GM19239 (cell line): ENCODE results near the gene ADAMTS17.

Experiments used
- DNase-seq: peaks from one replicate; pipeline ENCODE4 v3.0.0; 2011; ENCODE audit warnings: low spot score; ENCODE audit not compliant: insufficient read length
- FAIRE-seq: peaks from 2 replicates; lab custom pipeline; 2011; peaks lifted over from hg19 to GRCh38; lab: Jason Lieb, UNC

ADAMTS17 gene

DNA sequence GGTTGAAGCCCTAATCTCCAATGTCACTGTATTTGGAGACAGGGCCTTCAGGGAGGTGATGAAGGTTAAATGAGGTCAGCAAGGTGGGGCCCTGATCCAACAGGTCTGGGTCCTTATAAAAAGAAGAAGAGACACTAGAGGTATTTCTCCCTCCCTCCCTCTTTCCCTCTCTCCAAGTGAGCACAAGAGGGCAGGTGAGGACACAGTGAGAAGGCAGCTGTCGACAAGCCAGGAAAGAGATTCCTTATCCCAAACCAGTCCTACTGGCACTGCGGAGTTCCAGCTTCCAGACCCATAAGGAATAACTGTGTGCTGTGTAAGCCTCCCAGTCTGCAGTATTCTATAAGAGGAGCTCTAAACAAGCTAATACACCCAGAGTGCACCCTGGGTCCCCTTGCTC, 134.7 kb downstream of the ADAMTS17 start:
- no peak for FAIRE-seq

GRCh38 chr15:100206643-100207042, 135.1 kb downstream of the ADAMTS17 start:
- DNase-seq (no peak), FAIRE-seq (no peak)

More for the DNA sequence above, 134.7 kb downstream of the ADAMTS17 start:
- DNase-seq: no peak

GRCh38 chr15:100205549-100206295, 136.1 kb downstream of the ADAMTS17 start:
- FAIRE-seq (no peak), DNase-seq (no peak)

GRCh38 chr15:100204771-100205170, 137.0 kb downstream of the ADAMTS17 start:
- no peak for DNase-seq

DNA sequence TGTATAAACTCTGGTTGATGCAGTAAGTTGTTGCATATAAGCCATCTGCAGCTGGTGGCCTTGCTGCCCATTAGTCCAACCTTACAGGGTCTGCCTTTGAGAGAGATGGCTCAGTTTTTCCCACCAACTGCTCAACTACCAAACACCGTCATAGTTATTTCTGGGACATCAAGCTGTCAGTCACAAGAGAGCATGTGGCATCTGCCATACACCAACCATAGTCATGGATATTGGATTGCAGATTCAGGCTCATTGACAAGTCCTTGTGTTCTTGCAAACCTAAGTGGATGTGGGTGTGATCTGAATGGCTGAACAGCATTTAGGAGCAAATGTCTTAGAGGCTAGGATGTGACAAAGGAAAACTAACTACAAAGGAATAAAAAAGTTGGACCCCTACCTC, 137.6 kb downstream of the ADAMTS17 start:
- FAIRE-seq: no peak
- no peak for DNase-seq

More at GRCh38 chr15:100204771-100205170, 137.0 kb downstream of the ADAMTS17 start:
- no peak for FAIRE-seq

DNA sequence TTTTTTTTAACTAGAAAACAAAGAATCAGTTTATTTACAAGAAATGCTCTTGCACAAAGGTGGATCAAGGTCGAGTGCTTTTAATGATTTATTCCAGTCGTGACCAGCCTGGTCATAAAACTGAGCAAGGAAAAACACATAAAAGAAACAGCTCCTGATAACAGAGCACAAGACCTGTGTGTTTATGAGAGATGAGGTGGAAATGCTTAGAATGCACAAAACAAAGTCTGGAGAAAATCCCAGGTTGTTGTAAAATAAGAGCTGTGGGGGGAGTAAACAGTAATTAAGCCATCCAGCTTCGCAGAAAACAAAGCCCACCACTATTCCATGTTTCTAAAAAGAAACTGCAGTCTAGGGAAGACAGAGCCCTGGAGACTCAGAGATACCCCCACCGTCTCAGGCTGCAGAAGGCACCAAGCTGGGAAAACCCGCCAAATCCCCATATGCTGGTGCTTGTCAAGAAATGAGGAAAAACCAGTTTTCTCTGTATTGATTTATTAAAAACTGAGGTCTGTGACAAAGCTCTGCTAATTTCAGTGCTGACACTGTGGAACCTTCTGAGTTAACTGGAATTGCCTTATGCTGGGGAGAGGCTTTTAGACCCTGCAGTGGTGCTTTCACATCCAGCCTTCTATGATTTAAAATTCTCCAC, 139.3 kb downstream of the ADAMTS17 start:
- FAIRE-seq (peak; percentile 4), DNase-seq (no peak)

DNA sequence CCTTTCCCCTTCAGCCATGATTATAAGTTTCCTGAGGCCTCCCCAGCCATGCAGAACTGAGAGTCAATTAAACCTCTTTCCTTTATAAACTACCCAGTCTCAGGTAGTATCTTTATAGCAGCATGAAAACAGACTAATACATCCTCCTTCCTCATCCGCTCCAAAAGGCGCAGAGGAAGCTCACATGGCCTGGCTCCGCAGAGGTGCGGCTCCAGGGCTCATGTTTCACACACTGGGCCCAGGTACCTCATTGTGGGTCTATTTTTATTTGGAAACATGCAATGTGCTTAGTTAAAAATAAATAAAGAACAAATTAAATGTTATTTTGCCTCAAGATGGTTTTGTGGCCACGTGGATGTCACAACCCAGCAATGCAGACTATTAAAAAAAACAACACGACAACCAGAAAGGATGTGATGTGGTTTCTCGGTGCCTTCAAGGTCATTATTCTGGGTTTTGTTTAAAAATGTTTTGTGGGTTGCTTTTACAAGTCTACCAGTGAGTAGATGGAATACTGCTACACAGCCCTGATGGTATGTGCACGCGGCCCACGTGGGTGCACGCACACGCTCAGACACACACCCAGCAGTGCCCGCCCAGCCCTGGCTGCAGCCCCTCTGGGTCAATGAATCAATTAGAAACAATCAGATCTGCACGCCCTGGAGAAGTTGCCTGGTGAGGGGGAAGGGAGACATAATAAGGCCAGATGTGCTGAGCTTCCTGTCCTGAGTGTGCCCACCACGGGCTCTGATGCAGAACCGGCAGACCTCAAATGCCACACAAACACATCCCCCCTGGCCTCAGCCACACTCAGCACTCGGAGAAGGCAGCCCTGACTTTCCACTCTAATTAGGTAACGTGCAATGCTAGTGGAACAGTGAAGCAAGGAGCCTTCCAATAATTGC, 140.1 kb downstream of the ADAMTS17 start:
- FAIRE-seq (no peak), DNase-seq (no peak)

GRCh38 chr15:100200287-100200880, 141.4 kb downstream of the ADAMTS17 start:
- no peak for DNase-seq
- FAIRE-seq: no peak

- FAIRE-seq: no peak
- DNase-seq: no peak
These were observed 142.0 kb downstream of the ADAMTS17 start for GRCh38 chr15:100199711-100200286.

GRCh38 chr15:100198442-100198841, 143.3 kb downstream of the ADAMTS17 start:
- FAIRE-seq (no peak), DNase-seq (no peak)

DNA sequence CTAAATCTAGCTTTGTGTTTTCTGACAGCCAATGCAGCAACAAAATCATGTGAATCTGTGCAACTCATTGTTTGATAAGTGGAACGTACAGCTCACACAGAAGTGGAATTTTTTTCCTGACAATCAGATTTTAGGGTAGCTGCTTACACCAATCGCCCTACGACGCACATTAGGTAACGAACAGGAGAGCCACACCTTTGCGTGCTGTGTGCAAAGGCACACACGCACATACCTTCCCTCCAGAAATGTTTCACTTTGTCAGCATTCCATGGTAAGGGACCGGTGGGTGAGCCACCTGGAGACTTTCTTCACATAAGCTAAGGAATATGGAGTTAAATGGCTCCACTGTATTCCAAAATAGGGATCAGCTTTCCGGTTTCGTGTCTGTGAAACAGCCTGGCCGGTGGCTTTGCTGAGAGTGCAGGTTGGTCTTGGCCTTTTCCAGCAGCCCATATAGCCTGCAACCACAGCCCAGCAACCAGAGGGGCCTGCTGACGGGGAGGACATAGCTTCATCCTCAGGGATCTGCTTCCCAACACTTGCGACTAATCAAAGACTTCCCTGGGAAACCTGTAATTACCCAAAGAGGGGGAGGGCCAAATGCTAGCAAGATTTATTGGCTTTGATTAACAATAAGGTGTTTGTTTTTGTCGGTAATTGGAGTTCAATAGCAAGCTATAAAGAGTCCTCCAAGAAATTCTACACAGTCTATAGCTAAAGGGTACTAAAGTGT, 145.3 kb downstream of the ADAMTS17 start:
- DNase-seq (no peak), FAIRE-seq (no peak)

DNA sequence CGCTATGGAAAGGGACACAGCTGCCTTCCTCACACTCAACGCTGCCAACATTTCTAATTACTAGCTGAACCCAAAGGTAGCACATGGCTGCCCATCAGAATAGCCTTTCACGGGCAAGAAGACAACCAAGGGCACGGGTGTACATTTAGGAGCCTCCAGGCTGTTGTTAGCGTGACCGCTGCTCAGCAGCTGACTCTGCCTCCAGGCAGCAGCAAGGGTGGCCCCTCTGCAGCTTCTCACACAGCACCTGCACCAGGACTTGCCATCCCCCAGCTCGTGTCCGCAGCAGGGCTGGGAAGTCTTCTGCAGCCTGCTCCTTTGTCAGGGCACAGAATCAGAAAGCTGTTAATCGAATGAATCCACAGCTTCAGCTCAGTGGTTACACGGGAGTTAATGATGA, 146.8 kb downstream of the ADAMTS17 start:
- DNase-seq (no peak), FAIRE-seq (no peak)

GRCh38 chr15:100193277-100193860, 148.4 kb downstream of the ADAMTS17 start:
- FAIRE-seq: no peak
- DNase-seq: no peak

DNA sequence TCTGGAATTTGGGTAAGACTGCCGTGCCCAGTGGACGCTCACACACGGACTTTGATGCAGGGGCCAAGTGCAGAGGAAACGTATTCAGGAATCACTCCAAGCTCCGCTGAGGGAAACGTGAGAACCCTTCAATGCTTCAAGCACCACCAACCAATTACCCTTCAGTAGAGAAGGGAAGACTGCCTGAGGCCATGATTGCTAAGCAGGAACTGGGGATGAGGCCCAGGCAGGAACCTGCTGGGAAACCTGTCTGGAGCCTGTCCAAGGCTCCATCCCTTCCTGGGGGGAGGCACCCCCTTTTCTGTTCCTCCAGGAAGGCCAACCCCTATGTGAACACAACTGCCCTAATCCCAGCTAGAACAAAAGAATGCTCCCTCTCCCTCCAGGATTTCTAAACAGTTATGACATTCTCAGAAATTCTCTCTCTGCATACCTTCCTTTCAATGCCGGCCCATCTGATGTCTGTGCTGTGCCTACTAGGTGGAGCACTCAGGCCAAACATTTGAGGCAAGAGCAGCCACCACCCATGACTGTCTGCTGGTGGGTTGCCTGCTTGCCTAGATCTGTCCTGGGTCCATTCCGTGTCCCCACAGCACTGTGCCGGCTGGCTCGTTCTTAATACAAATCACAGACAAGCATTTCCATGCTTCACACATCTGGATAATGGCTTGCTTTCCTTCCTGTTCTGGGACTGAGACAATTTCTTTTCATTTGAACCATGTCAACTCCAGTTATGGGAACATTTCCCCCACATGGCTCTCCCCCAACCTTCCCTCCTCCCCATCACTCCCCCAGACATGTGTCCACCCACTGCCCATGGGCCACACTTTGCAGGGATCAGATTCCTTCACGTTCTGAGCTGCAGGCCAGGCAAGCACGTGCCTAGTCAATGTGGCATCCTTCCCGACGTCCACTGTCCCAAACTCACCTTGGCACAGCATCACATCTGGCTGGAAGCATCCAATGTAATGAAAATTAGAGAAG, 149.4 kb downstream of the ADAMTS17 start:
- DNase-seq (no peak), FAIRE-seq (no peak)

- no peak for DNase-seq
- no peak for FAIRE-seq
These were observed 150.6 kb downstream of the ADAMTS17 start for GRCh38 chr15:100191161-100191560.

- DNase-seq: no peak
- no peak for FAIRE-seq
These were observed 151.1 kb downstream of the ADAMTS17 start for GRCh38 chr15:100190675-100191074.

- DNase-seq (no peak), FAIRE-seq (no peak)
These were observed 151.9 kb downstream of the ADAMTS17 start for GRCh38 chr15:100189849-100190248.

- FAIRE-seq (no peak), DNase-seq (no peak)
These were observed 152.5 kb downstream of the ADAMTS17 start for GRCh38 chr15:100189319-100189718.
